WTC11 (cell line): ENCODE measurements around the gene MBD6. TPM values are rescaled to one million over a fixed set of nuclear protein-coding genes. Genes with fewer than 3 reads are reported as not detected.
A peak's percentile ranks its signal among the peaks of the same experiment; 100 is the strongest.

Source experiments
- ATAC-seq: fragments of 200-7000 bp; cut with Tn5 transposase; 2 replicates; pipeline ENCODE4 v1.10.0; 2021; ENCODE audit warnings: mild to moderate bottlenecking, moderate library complexity
- CTCF ChIA-PET: fragments of 300-600 bp; sonication (Branson Sonifier 250); formaldehyde crosslinking; loops from one replicate; lab custom pipeline; 2021; ENCODE audit warnings: antibody characterized with exemption; lab: Charles Lee
- POLR2A ChIA-PET: fragments of 350-600 bp; sonication (Branson Sonifier 250); formaldehyde crosslinking; loops from one replicate; lab custom pipeline; 2021; ENCODE audit warnings: antibody characterized with exemption; lab: Charles Lee
- DNase-seq: peaks from one replicate; pipeline ENCODE4 v3.0.0; 2021; ENCODE audit warnings: low spot score
- H3K27ac Mint-ChIP-seq: 2 replicates; pipeline ENCODE4 v1.8.0; 2021; ENCODE audit warnings: mixed read lengths
- H3K27me3 Mint-ChIP-seq: 2 replicates; pipeline ENCODE4 v1.8.0; 2021; ENCODE audit warnings: low read depth, mild to moderate bottlenecking, moderate library complexity, mixed read lengths
- H3K36me3 Mint-ChIP-seq: 2 replicates; pipeline ENCODE4 v1.8.0; 2021; ENCODE audit warnings: mixed read lengths
- H3K4me1 Mint-ChIP-seq: 2 replicates; pipeline ENCODE4 v1.8.0; 2022; ENCODE audit warnings: mixed read lengths
- H3K4me3 Mint-ChIP-seq: 2 replicates; pipeline ENCODE4 v1.8.0; 2021; ENCODE audit warnings: mild to moderate bottlenecking, moderate library complexity, mixed read lengths
- H3K9me3 Mint-ChIP-seq: 2 replicates; pipeline ENCODE4 v1.8.0; 2021; ENCODE audit warnings: mixed read lengths
- CREM ChIP-seq: sonication (generic); formaldehyde crosslinking; IDR thresholded peaks from 2 replicates; pipeline ENCODE4 v1.8.1; 2022; ENCODE audit warnings: mild to moderate bottlenecking, missing genetic modification reagents, moderate library complexity
- ELF4 ChIP-seq: sonication (generic); formaldehyde crosslinking; IDR thresholded peaks from 2 replicates; pipeline ENCODE4 v1.8.1; 2022; ENCODE audit warnings: low read depth, mild to moderate bottlenecking, moderate library complexity, missing genetic modification reagents
- EMX1 ChIP-seq: fragments of 250-450 bp; sonication (Bioruptor Pico); IDR thresholded peaks from 2 replicates; pipeline ENCODE4 v1.8.0; 2021; ENCODE audit warnings: mild to moderate bottlenecking
- GRHL2 ChIP-seq: fragments of 250-450 bp; sonication (Bioruptor Pico); IDR thresholded peaks from 2 replicates; pipeline ENCODE4 v1.8.0; 2022; ENCODE audit warnings: mild to moderate bottlenecking, moderate library complexity; ENCODE audit not compliant: insufficient replicate concordance, severe bottlenecking
- PRRX2 ChIP-seq: fragments of 250-450 bp; sonication (Bioruptor Pico); IDR thresholded peaks from 2 replicates; pipeline ENCODE4 v1.8.0; 2021; ENCODE audit warnings: mild to moderate bottlenecking
- RELA ChIP-seq: sonication (generic); formaldehyde crosslinking; IDR thresholded peaks from 2 replicates; pipeline ENCODE4 v1.8.1; 2022; ENCODE audit warnings: missing genetic modification reagents, mild to moderate bottlenecking, borderline replicate concordance
- total RNA-seq: library from RNA; stranded (reverse); gene quantifications from 3 replicates; pipeline ENCODE4 v1.2.3, GENCODE V29; 2021
- TF ChIP-seq, protein P1 (sequence below): fragments of 200-600 bp; IDR thresholded peaks from 2 replicates; pipeline ENCODE4 v1.8.0; 2022; ENCODE audit warnings: antibody characterized with exemption
- TF ChIP-seq, protein P2 (sequence below): sonication (generic); formaldehyde crosslinking; IDR thresholded peaks from 2 replicates; pipeline ENCODE4 v1.8.1; 2022; ENCODE audit warnings: missing genetic modification reagents, borderline replicate concordance
- TF ChIP-seq, protein P3 (sequence below): sonication (generic); formaldehyde crosslinking; IDR thresholded peaks from 2 replicates; pipeline ENCODE4 v1.8.1; 2023; ENCODE audit warnings: mild to moderate bottlenecking, missing genetic modification reagents
- TF ChIP-seq, protein P4 (sequence below): fragments of 250-450 bp; sonication (Bioruptor Pico); IDR thresholded peaks from 2 replicates; pipeline ENCODE4 v1.9.0; 2021; ENCODE audit warnings: mild to moderate bottlenecking, borderline replicate concordance
- TF ChIP-seq, protein P5 (sequence below): sonication (generic); formaldehyde crosslinking; IDR thresholded peaks from 2 replicates; pipeline ENCODE4 v1.8.1; 2023; ENCODE audit warnings: mild to moderate bottlenecking, missing genetic modification reagents, moderate library complexity
- TF ChIP-seq, protein P6 (sequence below): sonication (generic); formaldehyde crosslinking; IDR thresholded peaks from 2 replicates; pipeline ENCODE4 v1.8.0; 2022; ENCODE audit warnings: mild to moderate bottlenecking, missing genetic modification reagents
- TF ChIP-seq, protein P7 (sequence below): sonication (generic); formaldehyde crosslinking; IDR thresholded peaks from 2 replicates; pipeline ENCODE4 v1.8.1; 2022; ENCODE audit warnings: mild to moderate bottlenecking, moderate library complexity, missing genetic modification reagents
- TF ChIP-seq, protein P8 (sequence below): fragments of 250-450 bp; sonication (Bioruptor Pico); IDR thresholded peaks from 2 replicates; pipeline ENCODE4 v1.9.0; 2021; ENCODE audit warnings: mild to moderate bottlenecking

MBD6 gene
- total RNA-seq, 1 experiment from 2014 or later: 46.3 TPM

DNA sequence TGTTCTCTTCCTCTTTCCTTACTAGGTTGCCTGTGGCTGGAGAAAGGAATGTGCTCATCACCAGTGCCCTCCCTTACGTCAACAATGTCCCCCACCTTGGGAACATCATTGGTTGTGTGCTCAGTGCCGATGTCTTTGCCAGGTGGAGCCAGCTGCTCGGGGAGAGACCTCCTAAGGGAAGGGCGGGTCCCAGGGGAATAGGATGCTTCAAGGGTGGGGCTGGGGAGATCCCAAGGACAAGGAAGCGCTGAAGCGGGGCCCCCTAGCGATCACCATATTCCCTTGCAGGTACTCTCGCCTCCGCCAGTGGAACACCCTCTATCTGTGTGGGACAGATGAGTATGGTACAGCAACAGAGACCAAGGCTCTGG is 24.5 kb upstream of the MBD6 start:
- no peaks in the 10 kb centered on the region for H3K27me3 Mint-ChIP-seq
- peaks cover 84% of the 10 kb centered on the region for H3K36me3 Mint-ChIP-seq
- TF ChIP-seq, protein P1, sequence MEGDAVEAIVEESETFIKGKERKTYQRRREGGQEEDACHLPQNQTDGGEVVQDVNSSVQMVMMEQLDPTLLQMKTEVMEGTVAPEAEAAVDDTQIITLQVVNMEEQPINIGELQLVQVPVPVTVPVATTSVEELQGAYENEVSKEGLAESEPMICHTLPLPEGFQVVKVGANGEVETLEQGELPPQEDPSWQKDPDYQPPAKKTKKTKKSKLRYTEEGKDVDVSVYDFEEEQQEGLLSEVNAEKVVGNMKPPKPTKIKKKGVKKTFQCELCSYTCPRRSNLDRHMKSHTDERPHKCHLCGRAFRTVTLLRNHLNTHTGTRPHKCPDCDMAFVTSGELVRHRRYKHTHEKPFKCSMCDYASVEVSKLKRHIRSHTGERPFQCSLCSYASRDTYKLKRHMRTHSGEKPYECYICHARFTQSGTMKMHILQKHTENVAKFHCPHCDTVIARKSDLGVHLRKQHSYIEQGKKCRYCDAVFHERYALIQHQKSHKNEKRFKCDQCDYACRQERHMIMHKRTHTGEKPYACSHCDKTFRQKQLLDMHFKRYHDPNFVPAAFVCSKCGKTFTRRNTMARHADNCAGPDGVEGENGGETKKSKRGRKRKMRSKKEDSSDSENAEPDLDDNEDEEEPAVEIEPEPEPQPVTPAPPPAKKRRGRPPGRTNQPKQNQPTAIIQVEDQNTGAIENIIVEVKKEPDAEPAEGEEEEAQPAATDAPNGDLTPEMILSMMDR: peak; percentile 16; the same call in 1 of the 2 replicates
- TF ChIP-seq, protein P2, sequence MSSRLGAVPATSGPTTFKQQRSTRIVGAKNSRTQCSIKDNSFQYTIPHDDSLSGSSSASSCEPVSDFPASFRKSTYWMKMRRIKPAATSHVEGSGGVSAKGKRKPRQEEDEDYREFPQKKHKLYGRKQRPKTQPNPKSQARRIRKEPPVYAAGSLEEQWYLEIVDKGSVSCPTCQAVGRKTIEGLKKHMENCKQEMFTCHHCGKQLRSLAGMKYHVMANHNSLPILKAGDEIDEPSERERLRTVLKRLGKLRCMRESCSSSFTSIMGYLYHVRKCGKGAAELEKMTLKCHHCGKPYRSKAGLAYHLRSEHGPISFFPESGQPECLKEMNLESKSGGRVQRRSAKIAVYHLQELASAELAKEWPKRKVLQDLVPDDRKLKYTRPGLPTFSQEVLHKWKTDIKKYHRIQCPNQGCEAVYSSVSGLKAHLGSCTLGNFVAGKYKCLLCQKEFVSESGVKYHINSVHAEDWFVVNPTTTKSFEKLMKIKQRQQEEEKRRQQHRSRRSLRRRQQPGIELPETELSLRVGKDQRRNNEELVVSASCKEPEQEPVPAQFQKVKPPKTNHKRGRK (CRISPR knock-in tag): no peak
- no peak overlapping the region for H3K27ac Mint-ChIP-seq
- no peak overlapping the region for H3K4me3 Mint-ChIP-seq
- CTCF ChIA-PET: interaction anchor here (0.7 to 1.0 kb wide), 2 partner anchors 14 to 40 kb away, joined by 4 to 5 read pairs; no protein-coding TSS in a partner anchor
- POLR2A ChIA-PET: no interaction called here
- no peaks in the 10 kb centered on the region for H3K4me1 Mint-ChIP-seq
- H3K9me3 Mint-ChIP-seq: peaks cover 5% of the 10 kb centered on the region; the same call in 1 of the 2 replicates
- ATAC-seq: peak; percentile 90
- DNase-seq: peak; percentile 55

DNA sequence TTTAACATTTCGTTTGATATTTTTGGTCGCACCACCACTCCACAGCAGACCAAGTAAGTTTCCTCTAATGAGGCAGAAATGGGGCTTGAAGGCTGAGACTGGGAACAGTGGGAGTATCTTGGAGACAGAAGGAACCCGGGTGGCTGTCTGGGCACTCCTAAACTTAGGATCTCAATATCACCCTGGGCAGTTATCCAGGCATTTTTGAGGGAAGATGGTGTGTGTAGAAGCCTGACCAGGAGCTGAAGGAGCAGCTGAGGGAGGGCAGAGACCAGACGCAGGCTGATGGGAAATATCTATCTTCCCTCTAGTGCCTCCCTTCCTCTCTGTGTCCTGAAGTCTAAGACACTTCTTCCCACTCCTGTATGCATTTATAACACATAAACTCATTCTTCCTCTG is 24.1 kb upstream of the MBD6 start:
- Mint-ChIP-seq H3K27me3 (no peaks in the 10 kb centered on the region), H3K9me3 (peaks cover 5% of the 10 kb centered on the region; the same call in 1 of the 2 replicates), H3K27ac (no peak overlapping the region), H3K4me1 (no peaks in the 10 kb centered on the region), H3K36me3 (peaks cover 89% of the 10 kb centered on the region), H3K4me3 (no peak overlapping the region)
- no peak for ATAC-seq
- CTCF ChIA-PET: interaction anchor here (1.0 kb wide), 1 partner anchor 14 kb away, joined by 5 read pairs; no protein-coding TSS in a partner anchor
- TF ChIP-seq GRHL2: no peak
- TF ChIP-seq, protein P3, sequence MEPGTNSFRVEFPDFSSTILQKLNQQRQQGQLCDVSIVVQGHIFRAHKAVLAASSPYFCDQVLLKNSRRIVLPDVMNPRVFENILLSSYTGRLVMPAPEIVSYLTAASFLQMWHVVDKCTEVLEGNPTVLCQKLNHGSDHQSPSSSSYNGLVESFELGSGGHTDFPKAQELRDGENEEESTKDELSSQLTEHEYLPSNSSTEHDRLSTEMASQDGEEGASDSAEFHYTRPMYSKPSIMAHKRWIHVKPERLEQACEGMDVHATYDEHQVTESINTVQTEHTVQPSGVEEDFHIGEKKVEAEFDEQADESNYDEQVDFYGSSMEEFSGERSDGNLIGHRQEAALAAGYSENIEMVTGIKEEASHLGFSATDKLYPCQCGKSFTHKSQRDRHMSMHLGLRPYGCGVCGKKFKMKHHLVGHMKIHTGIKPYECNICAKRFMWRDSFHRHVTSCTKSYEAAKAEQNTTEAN: no peak
- TF ChIP-seq, protein P4, sequence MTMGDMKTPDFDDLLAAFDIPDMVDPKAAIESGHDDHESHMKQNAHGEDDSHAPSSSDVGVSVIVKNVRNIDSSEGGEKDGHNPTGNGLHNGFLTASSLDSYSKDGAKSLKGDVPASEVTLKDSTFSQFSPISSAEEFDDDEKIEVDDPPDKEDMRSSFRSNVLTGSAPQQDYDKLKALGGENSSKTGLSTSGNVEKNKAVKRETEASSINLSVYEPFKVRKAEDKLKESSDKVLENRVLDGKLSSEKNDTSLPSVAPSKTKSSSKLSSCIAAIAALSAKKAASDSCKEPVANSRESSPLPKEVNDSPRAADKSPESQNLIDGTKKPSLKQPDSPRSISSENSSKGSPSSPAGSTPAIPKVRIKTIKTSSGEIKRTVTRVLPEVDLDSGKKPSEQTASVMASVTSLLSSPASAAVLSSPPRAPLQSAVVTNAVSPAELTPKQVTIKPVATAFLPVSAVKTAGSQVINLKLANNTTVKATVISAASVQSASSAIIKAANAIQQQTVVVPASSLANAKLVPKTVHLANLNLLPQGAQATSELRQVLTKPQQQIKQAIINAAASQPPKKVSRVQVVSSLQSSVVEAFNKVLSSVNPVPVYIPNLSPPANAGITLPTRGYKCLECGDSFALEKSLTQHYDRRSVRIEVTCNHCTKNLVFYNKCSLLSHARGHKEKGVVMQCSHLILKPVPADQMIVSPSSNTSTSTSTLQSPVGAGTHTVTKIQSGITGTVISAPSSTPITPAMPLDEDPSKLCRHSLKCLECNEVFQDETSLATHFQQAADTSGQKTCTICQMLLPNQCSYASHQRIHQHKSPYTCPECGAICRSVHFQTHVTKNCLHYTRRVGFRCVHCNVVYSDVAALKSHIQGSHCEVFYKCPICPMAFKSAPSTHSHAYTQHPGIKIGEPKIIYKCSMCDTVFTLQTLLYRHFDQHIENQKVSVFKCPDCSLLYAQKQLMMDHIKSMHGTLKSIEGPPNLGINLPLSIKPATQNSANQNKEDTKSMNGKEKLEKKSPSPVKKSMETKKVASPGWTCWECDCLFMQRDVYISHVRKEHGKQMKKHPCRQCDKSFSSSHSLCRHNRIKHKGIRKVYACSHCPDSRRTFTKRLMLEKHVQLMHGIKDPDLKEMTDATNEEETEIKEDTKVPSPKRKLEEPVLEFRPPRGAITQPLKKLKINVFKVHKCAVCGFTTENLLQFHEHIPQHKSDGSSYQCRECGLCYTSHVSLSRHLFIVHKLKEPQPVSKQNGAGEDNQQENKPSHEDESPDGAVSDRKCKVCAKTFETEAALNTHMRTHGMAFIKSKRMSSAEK (CRISPR knock-in tag): no peak
- no peak for TF ChIP-seq PRRX2 (CRISPR knock-in tag)
- no peak for TF ChIP-seq RELA (CRISPR knock-in tag)
- TF ChIP-seq, protein P5, sequence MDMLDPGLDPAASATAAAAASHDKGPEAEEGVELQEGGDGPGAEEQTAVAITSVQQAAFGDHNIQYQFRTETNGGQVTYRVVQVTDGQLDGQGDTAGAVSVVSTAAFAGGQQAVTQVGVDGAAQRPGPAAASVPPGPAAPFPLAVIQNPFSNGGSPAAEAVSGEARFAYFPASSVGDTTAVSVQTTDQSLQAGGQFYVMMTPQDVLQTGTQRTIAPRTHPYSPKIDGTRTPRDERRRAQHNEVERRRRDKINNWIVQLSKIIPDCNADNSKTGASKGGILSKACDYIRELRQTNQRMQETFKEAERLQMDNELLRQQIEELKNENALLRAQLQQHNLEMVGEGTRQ: no peak
- TF ChIP-seq, protein P6, sequence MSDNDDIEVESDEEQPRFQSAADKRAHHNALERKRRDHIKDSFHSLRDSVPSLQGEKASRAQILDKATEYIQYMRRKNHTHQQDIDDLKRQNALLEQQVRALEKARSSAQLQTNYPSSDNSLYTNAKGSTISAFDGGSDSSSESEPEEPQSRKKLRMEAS (CRISPR knock-in tag): no peak
- TF ChIP-seq, protein P7, sequence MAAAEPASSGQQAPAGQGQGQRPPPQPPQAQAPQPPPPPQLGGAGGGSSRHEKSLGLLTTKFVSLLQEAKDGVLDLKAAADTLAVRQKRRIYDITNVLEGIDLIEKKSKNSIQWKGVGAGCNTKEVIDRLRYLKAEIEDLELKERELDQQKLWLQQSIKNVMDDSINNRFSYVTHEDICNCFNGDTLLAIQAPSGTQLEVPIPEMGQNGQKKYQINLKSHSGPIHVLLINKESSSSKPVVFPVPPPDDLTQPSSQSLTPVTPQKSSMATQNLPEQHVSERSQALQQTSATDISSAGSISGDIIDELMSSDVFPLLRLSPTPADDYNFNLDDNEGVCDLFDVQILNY (CRISPR knock-in tag): no peak
- no peak for TF ChIP-seq CREM (CRISPR knock-in tag)
- no peak for TF ChIP-seq EMX1 (CRISPR knock-in tag)
- no peak for TF ChIP-seq ELF4
- TF ChIP-seq, protein P8, sequence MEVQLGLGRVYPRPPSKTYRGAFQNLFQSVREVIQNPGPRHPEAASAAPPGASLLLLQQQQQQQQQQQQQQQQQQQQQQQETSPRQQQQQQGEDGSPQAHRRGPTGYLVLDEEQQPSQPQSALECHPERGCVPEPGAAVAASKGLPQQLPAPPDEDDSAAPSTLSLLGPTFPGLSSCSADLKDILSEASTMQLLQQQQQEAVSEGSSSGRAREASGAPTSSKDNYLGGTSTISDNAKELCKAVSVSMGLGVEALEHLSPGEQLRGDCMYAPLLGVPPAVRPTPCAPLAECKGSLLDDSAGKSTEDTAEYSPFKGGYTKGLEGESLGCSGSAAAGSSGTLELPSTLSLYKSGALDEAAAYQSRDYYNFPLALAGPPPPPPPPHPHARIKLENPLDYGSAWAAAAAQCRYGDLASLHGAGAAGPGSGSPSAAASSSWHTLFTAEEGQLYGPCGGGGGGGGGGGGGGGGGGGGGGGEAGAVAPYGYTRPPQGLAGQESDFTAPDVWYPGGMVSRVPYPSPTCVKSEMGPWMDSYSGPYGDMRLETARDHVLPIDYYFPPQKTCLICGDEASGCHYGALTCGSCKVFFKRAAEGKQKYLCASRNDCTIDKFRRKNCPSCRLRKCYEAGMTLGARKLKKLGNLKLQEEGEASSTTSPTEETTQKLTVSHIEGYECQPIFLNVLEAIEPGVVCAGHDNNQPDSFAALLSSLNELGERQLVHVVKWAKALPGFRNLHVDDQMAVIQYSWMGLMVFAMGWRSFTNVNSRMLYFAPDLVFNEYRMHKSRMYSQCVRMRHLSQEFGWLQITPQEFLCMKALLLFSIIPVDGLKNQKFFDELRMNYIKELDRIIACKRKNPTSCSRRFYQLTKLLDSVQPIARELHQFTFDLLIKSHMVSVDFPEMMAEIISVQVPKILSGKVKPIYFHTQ (CRISPR knock-in tag): no peak
- POLR2A ChIA-PET: no interaction called here
- DNase-seq: no peak
